Measurements from ENCODE around the gene CADM1. TPM values are rescaled to one million over a fixed set of nuclear protein-coding genes. Genes with fewer than 3 reads are reported as not detected.

CADM1 gene
- total RNA-seq, 1 experiment from 2014 or later = 0.79 TPM

- TF ChIP-seq RAD21 (IDR thresholded peaks at IDR 0.05; ENCODE audit: low read depth) = no peak
- TF ChIP-seq TCF7L2 (IDR thresholded peaks at IDR 0.05; ENCODE audit: borderline replicate concordance, extremely low read depth, insufficient read depth, insufficient read length) = no peak
- TF ChIP-seq, protein P1, sequence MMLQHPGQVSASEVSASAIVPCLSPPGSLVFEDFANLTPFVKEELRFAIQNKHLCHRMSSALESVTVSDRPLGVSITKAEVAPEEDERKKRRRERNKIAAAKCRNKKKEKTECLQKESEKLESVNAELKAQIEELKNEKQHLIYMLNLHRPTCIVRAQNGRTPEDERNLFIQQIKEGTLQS (IDR thresholded peaks at IDR 0.05) = no peak
- no peak for TF ChIP-seq POLR2AphosphoS5 (IDR thresholded peaks at IDR 0.05; ENCODE audit: low read depth, low read length)
Observed at GRCh38 chr11:115147243-115147807, 356.9 kb downstream of the CADM1 start (continued).

- no peaks in the 10 kb centered on the region for H3K9me3 ChIP-seq (ENCODE audit: control insufficient read depth in 1 of 2, insufficient read depth in 1 of 2, low read depth in 1 of 2, low read length in 2 of 2)
- no peak overlapping the region for H2AFZ ChIP-seq (ENCODE audit: low read depth, low read length, poor library complexity, severe bottlenecking)
- ChIA-PET POLR2A (no interaction called here), CTCF (no interaction called here), RAD21 (ENCODE audit: low non-redundant PET in 1 of 2, low total read pairs in 2 of 2, uncharacterized antibody in 2 of 2, unreplicated experiment in 2 of 2) (no interaction called here)
- no peaks in the 10 kb centered on the region for H3K27me3 ChIP-seq (ENCODE audit: insufficient read depth, low read length)
- H4K20me1 ChIP-seq (ENCODE audit: insufficient read depth) = no peaks in the 10 kb centered on the region
- no peaks in the 10 kb centered on the region for H3K79me2 ChIP-seq (ENCODE audit: insufficient read depth, low read length)
- no peak for ATAC-seq
- no peaks in the 10 kb centered on the region for H3K36me3 ChIP-seq (ENCODE audit: control insufficient read depth in 1 of 2, insufficient read depth in 2 of 2, low read length in 2 of 2)
- BruUV-seq (replicated peaks) = no TSS peak
- no peak for DNase-seq (ENCODE audit: low read depth, low spot score)
- TF ChIP-seq SP1 (IDR thresholded peaks at IDR 0.05; ENCODE audit: low read depth) = no peak
- no peak for TF ChIP-seq CBX3 (IDR thresholded peaks at IDR 0.05; ENCODE audit: low read depth)
- no peak for TF ChIP-seq ZFX (IDR thresholded peaks at IDR 0.05)
- TF ChIP-seq POLR2A (IDR thresholded peaks at IDR 0.05; ENCODE audit: borderline replicate concordance, extremely low read depth, insufficient read depth, insufficient read length) = no peak
- TF ChIP-seq JUND (IDR thresholded peaks at IDR 0.05) = no peak
- TF ChIP-seq EZH2 (IDR thresholded peaks at IDR 0.05) = no peak
- no peak for TF ChIP-seq RAD21 (IDR thresholded peaks at IDR 0.05; ENCODE audit: low read depth)
- no peak for TF ChIP-seq ELF1 (IDR thresholded peaks at IDR 0.05; ENCODE audit: borderline replicate concordance, low read depth)
- TF ChIP-seq, protein P2, sequence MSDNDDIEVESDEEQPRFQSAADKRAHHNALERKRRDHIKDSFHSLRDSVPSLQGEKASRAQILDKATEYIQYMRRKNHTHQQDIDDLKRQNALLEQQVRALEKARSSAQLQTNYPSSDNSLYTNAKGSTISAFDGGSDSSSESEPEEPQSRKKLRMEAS (IDR thresholded peaks at IDR 0.05) = no peak
- TF ChIP-seq POLR2AphosphoS5 (IDR thresholded peaks at IDR 0.05; ENCODE audit: low read depth, low read length) = no peak
- TF ChIP-seq YY1 (IDR thresholded peaks at IDR 0.05; ENCODE audit: extremely low read depth, insufficient replicate concordance, low read depth, low read length) = no peak
- no peak for TF ChIP-seq SIN3A (IDR thresholded peaks at IDR 0.05; ENCODE audit: low read depth)
- no peak for TF ChIP-seq TCF7L2 (IDR thresholded peaks at IDR 0.05; ENCODE audit: borderline replicate concordance, extremely low read depth, insufficient read depth, insufficient read length)
- TF ChIP-seq ZBTB33 (IDR thresholded peaks at IDR 0.05; ENCODE audit: extremely low read depth, insufficient replicate concordance, low read length) = no peak
- TF ChIP-seq, protein P3, sequence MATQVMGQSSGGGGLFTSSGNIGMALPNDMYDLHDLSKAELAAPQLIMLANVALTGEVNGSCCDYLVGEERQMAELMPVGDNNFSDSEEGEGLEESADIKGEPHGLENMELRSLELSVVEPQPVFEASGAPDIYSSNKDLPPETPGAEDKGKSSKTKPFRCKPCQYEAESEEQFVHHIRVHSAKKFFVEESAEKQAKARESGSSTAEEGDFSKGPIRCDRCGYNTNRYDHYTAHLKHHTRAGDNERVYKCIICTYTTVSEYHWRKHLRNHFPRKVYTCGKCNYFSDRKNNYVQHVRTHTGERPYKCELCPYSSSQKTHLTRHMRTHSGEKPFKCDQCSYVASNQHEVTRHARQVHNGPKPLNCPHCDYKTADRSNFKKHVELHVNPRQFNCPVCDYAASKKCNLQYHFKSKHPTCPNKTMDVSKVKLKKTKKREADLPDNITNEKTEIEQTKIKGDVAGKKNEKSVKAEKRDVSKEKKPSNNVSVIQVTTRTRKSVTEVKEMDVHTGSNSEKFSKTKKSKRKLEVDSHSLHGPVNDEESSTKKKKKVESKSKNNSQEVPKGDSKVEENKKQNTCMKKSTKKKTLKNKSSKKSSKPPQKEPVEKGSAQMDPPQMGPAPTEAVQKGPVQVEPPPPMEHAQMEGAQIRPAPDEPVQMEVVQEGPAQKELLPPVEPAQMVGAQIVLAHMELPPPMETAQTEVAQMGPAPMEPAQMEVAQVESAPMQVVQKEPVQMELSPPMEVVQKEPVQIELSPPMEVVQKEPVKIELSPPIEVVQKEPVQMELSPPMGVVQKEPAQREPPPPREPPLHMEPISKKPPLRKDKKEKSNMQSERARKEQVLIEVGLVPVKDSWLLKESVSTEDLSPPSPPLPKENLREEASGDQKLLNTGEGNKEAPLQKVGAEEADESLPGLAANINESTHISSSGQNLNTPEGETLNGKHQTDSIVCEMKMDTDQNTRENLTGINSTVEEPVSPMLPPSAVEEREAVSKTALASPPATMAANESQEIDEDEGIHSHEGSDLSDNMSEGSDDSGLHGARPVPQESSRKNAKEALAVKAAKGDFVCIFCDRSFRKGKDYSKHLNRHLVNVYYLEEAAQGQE (IDR thresholded peaks at IDR 0.05; ENCODE audit: low read depth) = no peak
- no peak for TF ChIP-seq ZNF274 (IDR thresholded peaks at IDR 0.05; ENCODE audit: low read depth, low read length)
- TF ChIP-seq SRF (IDR thresholded peaks at IDR 0.05; ENCODE audit: low read depth) = no peak
- no peak for TF ChIP-seq CEBPB (IDR thresholded peaks at IDR 0.05; ENCODE audit: low read depth)
- TF ChIP-seq EZH2phosphoT487 (IDR thresholded peaks at IDR 0.05; ENCODE audit: borderline replicate concordance) = no peak
- no peak overlapping the region for H3K9ac ChIP-seq (ENCODE audit: low read length)
- H3K4me1 ChIP-seq (ENCODE audit: control insufficient read depth in 1 of 2, insufficient read depth in 2 of 2, low read length in 2 of 2) = no peaks in the 10 kb centered on the region
- no peaks in the 10 kb centered on the region for H3K9me2 ChIP-seq (ENCODE audit: insufficient read depth)
- no peak overlapping the region for H3K4me2 ChIP-seq (ENCODE audit: low read length)
- intact Hi-C loops (cut with micrococcal nuclease) = no loop called here
- H3K4me3 ChIP-seq (replicated peaks in 1 of 2; ENCODE audit: low read depth in 1 of 2, low read length in 2 of 2) = no peak overlapping the region
- H3K27ac ChIP-seq (ENCODE audit: low read depth, low read length) = no peak overlapping the region
Observed at GRCh38 chr11:115146425-115146824, 357.8 kb downstream of the CADM1 start.

All from HCT116 (cell line).